DOHH2 (cell line): Measurements from ENCODE around the gene ZBTB16.

Source experiments
- H3F3A ChIP-seq: fragments of 200-600 bp; sonication (generic), shearing (Covaris generic); 2 replicates; pipeline ENCODE4 v1.6.0; 2016; ENCODE audit warnings: antibody characterized with exemption, mild to moderate bottlenecking; ENCODE audit not compliant: control insufficient read depth, insufficient read depth
- H3K27ac ChIP-seq: fragments of 200-600 bp; sonication (generic); 2 replicates; pipeline ENCODE4 v1.5.1; 2014; ENCODE audit warnings: low read depth, mild to moderate bottlenecking, low read length, moderate library complexity
- H3K27me3 ChIP-seq: fragments of 200-600 bp; sonication (generic); 2 replicates; pipeline ENCODE4 v1.6.1; 2014; ENCODE audit warnings: mild to moderate bottlenecking, low read length, mixed read lengths; ENCODE audit not compliant: control insufficient read depth
- H3K36me3 ChIP-seq: fragments of 200-600 bp; sonication (generic); 2 replicates; pipeline ENCODE4 v1.6.1; 2014; ENCODE audit warnings: mild to moderate bottlenecking, low read length, moderate library complexity, mixed read lengths; ENCODE audit not compliant: control insufficient read depth
- H3K4me1 ChIP-seq: fragments of 200-600 bp; sonication (generic); 2 replicates; pipeline ENCODE4 v1.6.1; 2014; ENCODE audit warnings: mild to moderate bottlenecking, low read length, mixed read lengths; ENCODE audit not compliant: control insufficient read depth
- H3K4me2 ChIP-seq: fragments of 200-600 bp; sonication (generic); 2 replicates; pipeline ENCODE4 v1.6.0; 2014; ENCODE audit warnings: mild to moderate bottlenecking, low read length, moderate library complexity
- H3K4me3 ChIP-seq: fragments of 200-600 bp; sonication (generic); 2 replicates; pipeline ENCODE4 v1.5.1; 2014; ENCODE audit warnings: mild to moderate bottlenecking, low read length, mixed read lengths
- H3K79me2 ChIP-seq: fragments of 200-600 bp; sonication (generic); 2 replicates; pipeline ENCODE4 v1.6.1; 2014; ENCODE audit warnings: mild to moderate bottlenecking, low read length, mixed read lengths; ENCODE audit not compliant: control insufficient read depth
- H3K9me2 ChIP-seq: fragments of 200-600 bp; sonication (generic); replicated peaks from 2 replicates; pipeline ENCODE4 v1.6.1; 2014; ENCODE audit warnings: mild to moderate bottlenecking, low read length, mixed read lengths; ENCODE audit not compliant: control insufficient read depth
- H3K9me3 ChIP-seq: fragments of 200-600 bp; sonication (generic); 2 replicates; pipeline ENCODE4 v1.6.1; 2014; ENCODE audit warnings: antibody characterized with exemption, low read length, mixed read lengths; ENCODE audit not compliant: control insufficient read depth, insufficient read depth
- H4K20me1 ChIP-seq: fragments of 200-600 bp; sonication (generic); 2 replicates; pipeline ENCODE4 v1.6.0; 2014; ENCODE audit warnings: low read depth, mild to moderate bottlenecking, antibody characterized with exemption, low read length, moderate library complexity; ENCODE audit not compliant: control insufficient read depth, insufficient read depth
- CTCF ChIP-seq: fragments of 200-600 bp; sonication (generic); IDR thresholded peaks from one replicate; pipeline ENCODE4 v1.5.1; 2014; ENCODE audit warnings: antibody characterized with exemption, mild to moderate bottlenecking, low read depth, low read length; ENCODE audit not compliant: poor library complexity, severe bottlenecking
- EZH2phosphoT487 ChIP-seq: fragments of 200-600 bp; sonication (generic); IDR thresholded peaks from 2 replicates; pipeline ENCODE4 v1.6.1; 2017; ENCODE audit warnings: borderline replicate concordance, mild to moderate bottlenecking, antibody characterized with exemption, low read length, moderate library complexity, mixed read lengths

The ZBTB16 gene

DNA sequence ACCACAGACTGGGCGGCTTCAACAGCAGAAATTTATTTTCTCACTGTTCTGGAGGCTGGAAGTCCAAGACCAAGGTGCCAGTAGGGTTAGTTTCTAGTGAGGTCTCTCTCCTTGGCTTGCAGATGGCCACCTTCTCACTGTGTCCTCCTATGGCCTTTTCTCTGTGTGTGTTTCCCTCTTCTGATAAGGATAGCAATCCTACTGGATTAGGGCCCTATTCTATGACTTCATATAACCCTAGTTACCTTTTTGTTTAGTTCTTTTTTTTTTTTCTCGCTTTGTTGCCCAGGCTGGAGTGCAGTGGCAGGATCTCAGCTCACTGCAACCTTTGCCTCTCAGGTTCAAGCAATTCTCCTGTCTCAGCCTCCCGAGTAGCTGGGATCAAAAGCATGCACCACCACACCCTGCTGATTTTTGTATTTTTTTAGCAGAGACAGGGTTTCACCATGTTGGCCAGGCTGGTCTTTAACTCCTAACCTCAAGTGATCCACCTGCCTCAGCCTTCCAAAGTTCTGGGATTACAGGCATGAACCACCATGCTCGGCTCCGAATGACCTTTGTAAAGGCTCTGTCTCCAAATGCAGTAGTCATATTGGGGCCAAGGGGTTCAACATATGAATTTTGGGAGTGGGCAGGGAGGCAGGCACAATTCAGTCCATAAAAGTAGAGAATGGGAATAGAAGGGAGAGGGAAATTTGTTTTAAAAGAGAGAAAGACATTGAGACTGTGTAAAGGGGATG, 211.2 kb downstream of the ZBTB16 start:
- Histone ChIP-seq H3K9me2 (no peaks in the 10 kb centered on the region), H4K20me1 (no peaks in the 10 kb centered on the region), H3K36me3 (no peaks in the 10 kb centered on the region), H3K27ac (no peak overlapping the region), H3K9me3 (no peaks in the 10 kb centered on the region), H3K4me2 (no peak overlapping the region), H3K4me1 (no peaks in the 10 kb centered on the region), H3K79me2 (no peaks in the 10 kb centered on the region), H3K4me3 (no peak overlapping the region), H3K27me3 (peaks cover 17% of the 10 kb centered on the region; the same call in 1 of the 2 replicates), H3F3A (no peaks in the 10 kb centered on the region)
- TF ChIP-seq EZH2phosphoT487: no peak
- TF ChIP-seq CTCF: no peak

- no peaks in the 10 kb centered on the region for H3K4me1 ChIP-seq
- H3K36me3 ChIP-seq: no peaks in the 10 kb centered on the region
- no peaks in the 10 kb centered on the region for H3K79me2 ChIP-seq
- H3F3A ChIP-seq: no peaks in the 10 kb centered on the region
- H3K9me2 ChIP-seq: no peaks in the 10 kb centered on the region
- H3K4me2 ChIP-seq: no peak overlapping the region
- TF ChIP-seq EZH2phosphoT487: no peak
- no peak for TF ChIP-seq CTCF
- H3K4me3 ChIP-seq: no peak overlapping the region
- no peak overlapping the region for H3K27ac ChIP-seq
- H3K9me3 ChIP-seq: no peaks in the 10 kb centered on the region
- peaks cover 17% of the 10 kb centered on the region; the same call in 1 of the 2 replicates for H3K27me3 ChIP-seq
- no peaks in the 10 kb centered on the region for H4K20me1 ChIP-seq
These were observed 211.8 kb downstream of the ZBTB16 start for GRCh38 chr11:114271316-114271715.

DNA sequence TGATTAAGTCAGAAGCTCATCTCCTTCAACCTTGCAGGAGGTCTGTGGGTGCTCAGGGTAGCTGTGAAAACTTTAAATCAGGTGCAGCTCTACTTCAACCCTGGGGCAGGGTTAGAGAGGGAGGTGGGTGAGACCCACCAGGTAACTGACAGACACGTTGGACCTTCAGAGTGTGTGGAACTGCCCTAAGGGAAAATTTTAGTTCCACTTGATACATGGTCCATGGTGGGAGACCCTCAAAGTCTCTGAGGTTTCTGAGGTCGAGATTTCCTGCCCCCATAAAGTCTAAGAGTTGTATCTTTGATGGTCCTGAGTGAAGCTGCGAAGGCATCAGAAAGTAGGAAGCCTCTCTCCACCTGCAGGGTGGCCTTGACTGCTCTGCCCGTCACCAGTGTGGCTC, 212.8 kb downstream of the ZBTB16 start:
- no peaks in the 10 kb centered on the region for H3K4me1 ChIP-seq
- no peaks in the 10 kb centered on the region for H3K9me3 ChIP-seq
- H3K79me2 ChIP-seq: no peaks in the 10 kb centered on the region
- H3K4me3 ChIP-seq: no peak overlapping the region
- no peak overlapping the region for H3K4me2 ChIP-seq
- H3K9me2 ChIP-seq: no peaks in the 10 kb centered on the region
- no peak for TF ChIP-seq EZH2phosphoT487
- no peak for TF ChIP-seq CTCF
- H3K27me3 ChIP-seq: peaks cover 17% of the 10 kb centered on the region; the same call in 1 of the 2 replicates
- no peaks in the 10 kb centered on the region for H3F3A ChIP-seq
- no peaks in the 10 kb centered on the region for H3K36me3 ChIP-seq
- H4K20me1 ChIP-seq: no peaks in the 10 kb centered on the region
- no peak overlapping the region for H3K27ac ChIP-seq
